ENCODE data around the gene CEP112.
"Not testable (repeated sequence)": the region's sequence is repeated elsewhere in the genome, so short reads cannot be mapped to it uniquely, and the experiment has no call there.

Gene CEP112

GRCh38 chr17:66149562-66149961 is 42.4 kb downstream of the CEP112 start:
- no peak for DNase-seq

GRCh38 chr17:66146394-66146793 is 45.5 kb downstream of the CEP112 start:
- no peak for DNase-seq

- no peak for DNase-seq
Observed at GRCh38 chr17:66143657-66144282, 48.2 kb downstream of the CEP112 start.

GRCh38 chr17:66142428-66142827 is 49.5 kb downstream of the CEP112 start:
- DNase-seq, result no peak

- DNase-seq, result no peak
Observed at GRCh38 chr17:66138120-66138519, 53.8 kb downstream of the CEP112 start.

GRCh38 chr17:66135896-66136295 is 56.0 kb downstream of the CEP112 start:
- no peak for DNase-seq

GRCh38 chr17:66135219-66135618 is 56.7 kb downstream of the CEP112 start:
- no peak for DNase-seq

- no peak for DNase-seq
Observed at GRCh38 chr17:66129759-66130158, 62.2 kb downstream of the CEP112 start.

GRCh38 chr17:66126231-66126630 is 65.7 kb downstream of the CEP112 start:
- no peak for DNase-seq

- no peak for DNase-seq
Observed at GRCh38 chr17:66123163-66123562, 68.8 kb downstream of the CEP112 start.

GRCh38 chr17:66115246-66115645 is 76.7 kb downstream of the CEP112 start:
- DNase-seq, result no peak

GRCh38 chr17:66114609-66115008 is 77.3 kb downstream of the CEP112 start:
- no peak for DNase-seq

GRCh38 chr17:66107731-66108130 is 84.2 kb downstream of the CEP112 start:
- no peak for DNase-seq

- DNase-seq, result no peak
Observed at GRCh38 chr17:66098040-66098439, 93.9 kb downstream of the CEP112 start.

GRCh38 chr17:66094727-66095126 is 97.2 kb downstream of the CEP112 start:
- no peak for DNase-seq

- DNase-seq, result no peak
Observed at GRCh38 chr17:66091445-66092080, 100.4 kb downstream of the CEP112 start.

- no peak for DNase-seq
Observed at GRCh38 chr17:66089764-66090163, 102.2 kb downstream of the CEP112 start.

GRCh38 chr17:66088173-66088572 is 103.8 kb downstream of the CEP112 start:
- DNase-seq, result no peak

GRCh38 chr17:66087073-66087472 is 104.9 kb downstream of the CEP112 start:
- no peak for DNase-seq

GRCh38 chr17:66085221-66085620 is 106.7 kb downstream of the CEP112 start:
- DNase-seq, result no peak

- DNase-seq, result not testable (repeated sequence)
Observed at GRCh38 chr17:66080670-66081069, 111.3 kb downstream of the CEP112 start.

GRCh38 chr17:66076546-66077190 is 115.3 kb downstream of the CEP112 start:
- DNase-seq, result no peak

GRCh38 chr17:66073384-66073783 is 118.5 kb downstream of the CEP112 start:
- no peak for DNase-seq

- no peak for DNase-seq
Observed at GRCh38 chr17:66063686-66064085, 128.2 kb downstream of the CEP112 start.

All from NCI-H526 (cell line).